ENCODE data around the gene SLC35G1.

- TF ChIP-seq HMGXB4 (CRISPR knock-in tag; IDR thresholded peaks at IDR 0.05): no peak
- no peak for TF ChIP-seq CTCF (IDR thresholded peaks at IDR 0.05)
- TF ChIP-seq TEAD4 (CRISPR knock-in tag; IDR thresholded peaks at IDR 0.05): no peak
Observed at GRCh38 chr10:93865794-93866425, 27.9 kb upstream of the SLC35G1 start.

Measured in WTC11 (cell line).